Measurements from ENCODE around the gene AK5.

Gene AK5

DNA sequence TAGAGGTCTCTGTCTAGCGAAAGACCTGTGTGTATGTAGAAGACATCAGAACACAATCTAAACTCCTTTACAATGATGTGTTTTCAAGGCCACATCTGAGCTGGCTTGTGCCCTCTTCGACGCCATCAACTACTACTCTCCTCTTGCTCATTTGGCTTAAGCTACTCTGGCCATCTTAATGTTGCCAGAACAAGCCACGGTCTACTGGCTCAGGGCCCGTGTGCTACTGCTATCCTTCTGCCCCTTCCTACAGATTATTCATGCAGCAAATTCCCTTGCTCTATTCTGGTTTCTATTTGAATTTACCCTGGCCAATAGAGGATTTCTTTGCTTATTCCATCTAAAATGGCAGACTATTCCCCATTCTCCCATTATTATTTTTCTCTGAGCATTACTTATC is 278.9 kb downstream of the AK5 start:
- Histone ChIP-seq H3K9me2 (replicated peaks; ENCODE audit: insufficient read depth, low read length) (no peaks in the 10 kb centered on the region), H3K79me2 (ENCODE audit: low read length) (no peaks in the 10 kb centered on the region), H3K4me2 (ENCODE audit: low read depth, low read length) (no peak overlapping the region), H3K36me3 (replicated peaks; ENCODE audit: insufficient read depth, low read length) (no peaks in the 10 kb centered on the region), H3K4me3 (ENCODE audit: low read length) (no peak overlapping the region), H3K27ac (ENCODE audit: low read length) (no peak overlapping the region), H3K4me1 (ENCODE audit: low read length) (no peaks in the 10 kb centered on the region), H3F3A (ENCODE audit: insufficient read depth, low read length) (no peaks in the 10 kb centered on the region), H3K9ac (ENCODE audit: low read length) (no peak overlapping the region), H2AFZ (ENCODE audit: low read length) (no peak overlapping the region), H4K20me1 (ENCODE audit: insufficient read depth, low read length) (no peaks in the 10 kb centered on the region), H3K9me3 (replicated peaks; ENCODE audit: insufficient read depth, low read length) (no peaks in the 10 kb centered on the region), H3K27me3 (replicated peaks; ENCODE audit: insufficient read depth, low read length) (no peaks in the 10 kb centered on the region)
- TF ChIP-seq, protein P1, sequence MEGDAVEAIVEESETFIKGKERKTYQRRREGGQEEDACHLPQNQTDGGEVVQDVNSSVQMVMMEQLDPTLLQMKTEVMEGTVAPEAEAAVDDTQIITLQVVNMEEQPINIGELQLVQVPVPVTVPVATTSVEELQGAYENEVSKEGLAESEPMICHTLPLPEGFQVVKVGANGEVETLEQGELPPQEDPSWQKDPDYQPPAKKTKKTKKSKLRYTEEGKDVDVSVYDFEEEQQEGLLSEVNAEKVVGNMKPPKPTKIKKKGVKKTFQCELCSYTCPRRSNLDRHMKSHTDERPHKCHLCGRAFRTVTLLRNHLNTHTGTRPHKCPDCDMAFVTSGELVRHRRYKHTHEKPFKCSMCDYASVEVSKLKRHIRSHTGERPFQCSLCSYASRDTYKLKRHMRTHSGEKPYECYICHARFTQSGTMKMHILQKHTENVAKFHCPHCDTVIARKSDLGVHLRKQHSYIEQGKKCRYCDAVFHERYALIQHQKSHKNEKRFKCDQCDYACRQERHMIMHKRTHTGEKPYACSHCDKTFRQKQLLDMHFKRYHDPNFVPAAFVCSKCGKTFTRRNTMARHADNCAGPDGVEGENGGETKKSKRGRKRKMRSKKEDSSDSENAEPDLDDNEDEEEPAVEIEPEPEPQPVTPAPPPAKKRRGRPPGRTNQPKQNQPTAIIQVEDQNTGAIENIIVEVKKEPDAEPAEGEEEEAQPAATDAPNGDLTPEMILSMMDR (IDR thresholded peaks at IDR 0.05; ENCODE audit: low read length), result no peak
- TF ChIP-seq EZH2phosphoT487 (IDR thresholded peaks at IDR 0.05; ENCODE audit: low read length) (no peak), EZH2 (optimal IDR thresholded peaks at IDR 0.05; ENCODE audit: low read depth, low read length) (no peak)
- DNase-seq, result no peak

DNA sequence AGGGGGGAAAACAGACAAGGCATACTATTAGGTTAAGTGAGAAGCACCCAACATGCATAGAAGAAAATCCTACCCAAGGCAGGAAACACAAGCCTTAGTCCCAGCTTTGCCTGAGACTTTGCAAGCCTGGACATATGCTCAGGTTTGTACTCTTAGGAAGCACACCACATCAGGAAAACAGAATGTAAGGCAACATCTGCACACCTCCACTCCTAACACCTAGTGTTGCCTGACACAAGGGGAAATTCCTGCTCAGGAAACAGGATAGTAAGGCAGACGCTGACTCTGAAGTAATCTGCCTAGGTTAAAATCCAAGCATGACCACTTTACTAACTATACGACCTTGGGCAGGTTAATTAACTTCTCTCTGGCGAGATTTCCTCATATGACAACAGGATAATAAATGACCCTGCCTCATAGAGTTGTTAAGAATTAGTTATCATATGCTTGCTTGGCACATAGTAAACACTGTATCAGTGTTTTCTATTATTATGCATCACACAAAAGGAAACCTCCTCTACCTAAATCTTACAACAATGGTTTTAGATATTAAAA is 280.9 kb downstream of the AK5 start:
- no peak overlapping the region for H3K9ac ChIP-seq (ENCODE audit: low read length)
- H3K27ac ChIP-seq (ENCODE audit: low read length), result no peak overlapping the region
- no peak overlapping the region for H2AFZ ChIP-seq (ENCODE audit: low read length)
- H3K4me2 ChIP-seq (ENCODE audit: low read depth, low read length), result no peak overlapping the region
- H3F3A ChIP-seq (ENCODE audit: insufficient read depth, low read length), result no peaks in the 10 kb centered on the region
- no peak overlapping the region for H3K4me3 ChIP-seq (ENCODE audit: low read length)
- no peak for DNase-seq
- H4K20me1 ChIP-seq (ENCODE audit: insufficient read depth, low read length), result no peaks in the 10 kb centered on the region
- TF ChIP-seq EZH2phosphoT487 (IDR thresholded peaks at IDR 0.05; ENCODE audit: low read length), result no peak
- TF ChIP-seq, protein P1 (IDR thresholded peaks at IDR 0.05; ENCODE audit: low read length), result no peak
- TF ChIP-seq EZH2 (optimal IDR thresholded peaks at IDR 0.05; ENCODE audit: low read depth, low read length), result no peak
- no peaks in the 10 kb centered on the region for H3K4me1 ChIP-seq (ENCODE audit: low read length)
- no peaks in the 10 kb centered on the region for H3K9me2 ChIP-seq (replicated peaks; ENCODE audit: insufficient read depth, low read length)
- H3K27me3 ChIP-seq (replicated peaks; ENCODE audit: insufficient read depth, low read length), result no peaks in the 10 kb centered on the region
- H3K36me3 ChIP-seq (replicated peaks; ENCODE audit: insufficient read depth, low read length), result no peaks in the 10 kb centered on the region; the same call in 1 of the 2 replicates
- H3K79me2 ChIP-seq (ENCODE audit: low read length), result no peaks in the 10 kb centered on the region
- no peaks in the 10 kb centered on the region for H3K9me3 ChIP-seq (replicated peaks; ENCODE audit: insufficient read depth, low read length)

GRCh38 chr1:77565321-77565720 is 283.5 kb downstream of the AK5 start:
- Histone ChIP-seq H3K27me3 (replicated peaks; ENCODE audit: insufficient read depth, low read length) (no peaks in the 10 kb centered on the region), H3K9me3 (replicated peaks; ENCODE audit: insufficient read depth, low read length) (no peaks in the 10 kb centered on the region), H3K79me2 (ENCODE audit: low read length) (no peaks in the 10 kb centered on the region), H4K20me1 (ENCODE audit: insufficient read depth, low read length) (no peaks in the 10 kb centered on the region), H3K9ac (ENCODE audit: low read length) (no peak overlapping the region), H3K4me3 (ENCODE audit: low read length) (no peak overlapping the region), H2AFZ (ENCODE audit: low read length) (no peak overlapping the region), H3K27ac (ENCODE audit: low read length) (no peak overlapping the region), H3K36me3 (replicated peaks; ENCODE audit: insufficient read depth, low read length) (peaks cover 3% of the 10 kb centered on the region; the same call in 1 of the 2 replicates), H3K4me1 (ENCODE audit: low read length) (no peaks in the 10 kb centered on the region), H3K4me2 (ENCODE audit: low read depth, low read length) (no peak overlapping the region), H3K9me2 (replicated peaks; ENCODE audit: insufficient read depth, low read length) (no peaks in the 10 kb centered on the region), H3F3A (ENCODE audit: insufficient read depth, low read length) (no peaks in the 10 kb centered on the region)
- TF ChIP-seq, protein P1 (IDR thresholded peaks at IDR 0.05; ENCODE audit: low read length), result no peak
- no peak for TF ChIP-seq EZH2phosphoT487 (IDR thresholded peaks at IDR 0.05; ENCODE audit: low read length)
- no peak for DNase-seq

Measured in MM.1S (cell line).